ENCODE measurements around the gene RAP1B.

RAP1B gene

GRCh38 chr12:68686595-68687521 is 76.2 kb downstream of the RAP1B start, which contains the start of gene NUP107:
TSS of gene NUP107 (plus strand) at chr12:68686978. CDS start at chr12:68687066, 88 bp downstream.
- in situ Hi-C loops (cut with MboI; ENCODE audit: low sequenced_read_pairs): no loop called here

GRCh38 chr12:68695454-68695853 is 84.8 kb downstream of the RAP1B start:
- in situ Hi-C loops (cut with MboI; ENCODE audit: low sequenced_read_pairs): no loop called here

GRCh38 chr12:68699486-68699885 is 88.8 kb downstream of the RAP1B start:
- in situ Hi-C loops (cut with MboI; ENCODE audit: low sequenced_read_pairs): no loop called here
